Esophagus squamous epithelium (tissue), 5 donors: Measurements from ENCODE around the gene YIPF2. TPM values are rescaled to one million over a fixed set of nuclear protein-coding genes. Genes with fewer than 3 reads are reported as not detected.
"Not testable (repeated sequence)": the region's sequence is repeated elsewhere in the genome, so short reads cannot be mapped to it uniquely, and the experiment has no call there.

ENCODE experiments used
- DNase-seq: peaks from one replicate; lab custom pipeline; 2025; lab: John Stamatoyannopoulos, UW
- H3K27ac ChIP-seq, 4 donors: fragments of 200-600 bp; sonication (generic); one replicate each; pipeline ENCODE4 v1.5.1; 2016 to 2019; ENCODE audit warnings: mild to moderate bottlenecking in 1 of 4
- H3K27me3 ChIP-seq, 4 donors: fragments of 200-600 bp; sonication (generic); 1 replicate in 3 of 4; 2 replicates in 1 of 4; pipeline versions ENCODE4 v1.5.1 to v1.6.0; 2017 to 2021; ENCODE audit warnings: antibody characterized with exemption in 1 of 4
- H3K36me3 ChIP-seq, 3 donors: fragments of 200-600 bp; sonication (generic); one replicate each; pipeline ENCODE4 v1.5.1; 2016 to 2019
- H3K4me1 ChIP-seq, 3 donors: fragments of 200-600 bp; sonication (generic); one replicate each; pipeline ENCODE4 v1.5.1; 2017 to 2019
- H3K4me3 ChIP-seq, 4 donors: fragments of 200-600 bp; sonication (generic); 1 replicate in 3 of 4; 2 replicates in 1 of 4; pipeline ENCODE4 v1.5.1; 2016 to 2019; ENCODE audit warnings: mild to moderate bottlenecking in 2 of 4, moderate library complexity in 1 of 4
- H3K9me3 ChIP-seq, 3 donors: fragments of 200-600 bp; sonication (generic); one replicate each; pipeline ENCODE4 v1.5.1; 2016 to 2019
- CTCF ChIP-seq, 6 experiments: fragments of 450-650 bp in 4 of 6; fragments of 200-600 bp in 2 of 6; sonication (generic) in 2 of 6; IDR thresholded peaks; one replicate each; pipeline ENCODE4 v1.5.1; 2016 to 2019; ENCODE audit warnings: antibody characterized with exemption in 6 of 6, mild to moderate bottlenecking in 4 of 6, moderate library complexity in 4 of 6
- POLR2A ChIP-seq, 4 donors: fragments of 450-650 bp; IDR thresholded peaks; one replicate each; pipeline ENCODE4 v1.6.1; 2017; ENCODE audit warnings: antibody characterized with exemption in 4 of 4, mild to moderate bottlenecking in 4 of 4, moderate library complexity in 3 of 4
- WGBS, 2 donors: methylation state at CpG; one replicate each; pipeline ENCODE4 v1.1.5; 2018; 5-methylcytosine and 5-hydroxymethylcytosine counted together
- intact Hi-C: fragments of 100-400 bp; cut with DNase I; formaldehyde crosslinking; loops from one replicate; pipeline ENCODE4 v1.15.0; 2022
- total RNA-seq, 4 donors: library from RNA; depleted of rRNA; stranded (reverse); fragments of >200 nt; gene quantifications; one replicate each; pipeline ENCODE4 v1.1.0, GENCODE V29; 2016
- donor health status: DM: yes; HTN: yes; CAD: no.

The YIPF2 gene
- total RNA-seq, 4 donors from 2014 or later: 39.6 to 63.2 (median 44.0) TPM

- no peaks in the 10 kb centered on the region for H3K36me3 ChIP-seq
- DNase-seq: no peak
- no peaks in the 10 kb centered on the region for H3K27me3 ChIP-seq
- H3K27ac ChIP-seq: peak overlapping the region; percentile 19 to 82 (median 48)
- TF ChIP-seq CTCF (IDR thresholded peaks at IDR 0.05): no peak
- no peak for TF ChIP-seq POLR2A (IDR thresholded peaks at IDR 0.05)
- H3K4me3 ChIP-seq: no peak overlapping the region
- 39 to 66% methylated on average over 6 of the region's 6 CpGs for WGBS, 2 donors
- no peaks in the 10 kb centered on the region for H3K9me3 ChIP-seq
- intact Hi-C loops: no loop called here
- H3K4me1 ChIP-seq: peaks cover 0 to 51% (median 13%) of the 10 kb centered on the region in 3 donors
These were observed 18.7 kb upstream of the YIPF2 start for GRCh38 chr19:10946958-10947657.

GRCh38 chr19:10945264-10945663, 16.8 kb upstream of the YIPF2 start:
- TF ChIP-seq POLR2A (IDR thresholded peaks at IDR 0.05): no peak
- no peak for TF ChIP-seq CTCF (IDR thresholded peaks at IDR 0.05)
- Histone ChIP-seq H3K9me3 (no peaks in the 10 kb centered on the region), H3K36me3 (no peaks in the 10 kb centered on the region), H3K4me3 (no peak overlapping the region), H3K27ac (no peak overlapping the region), H3K27me3 (no peaks in the 10 kb centered on the region), H3K4me1 (peaks cover 0 to 64% (median 16%) of the 10 kb centered on the region in 3 donors)
- intact Hi-C loops: no loop called here
- no peak for DNase-seq
- WGBS, 2 donors: 83 to 94% methylated on average over 4 of the region's 4 CpGs

DNA sequence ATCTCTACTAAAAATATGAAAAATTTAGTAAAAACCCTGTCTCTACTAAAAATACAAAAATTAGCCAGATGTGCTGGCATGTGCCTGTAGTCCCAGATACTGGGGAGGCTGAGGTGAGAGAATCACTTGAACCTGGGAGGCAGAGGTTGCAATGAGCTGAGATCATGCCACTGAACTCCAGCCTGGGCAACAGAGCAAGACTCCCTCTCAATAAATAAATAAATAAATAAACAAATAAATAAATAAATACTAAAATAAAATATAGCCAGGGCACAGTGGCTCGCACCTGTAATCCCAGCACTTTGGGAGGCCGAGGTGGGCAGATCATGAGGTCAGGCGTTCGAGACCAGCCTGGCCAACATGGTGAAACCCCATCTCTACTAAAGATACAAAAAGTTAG, 15.0 kb upstream of the YIPF2 start:
- WGBS, 2 donors: 85 to 96% methylated on average over 4 of the region's 4 CpGs
- H3K27ac ChIP-seq, DNase-seq, H3K4me3 ChIP-seq, H3K27me3 ChIP-seq, H3K36me3 ChIP-seq, H3K9me3 ChIP-seq, intact Hi-C loops: not testable (repeated sequence)
- peaks cover 0 to 74% (median 19%) of the 10 kb centered on the region in 3 donors for H3K4me1 ChIP-seq

- Histone ChIP-seq H3K27ac (peak overlapping the region in 2 of 4 donors; percentile 31 to 88), H3K4me1 (peaks cover 0 to 65% (median 11%) of the 10 kb centered on the region in 3 donors)
- WGBS, 2 donors: 60 to 69% methylated on average over 12 to 14 of the region's 14 CpGs
- intact Hi-C loops, H3K27me3 ChIP-seq, H3K36me3 ChIP-seq, H3K4me3 ChIP-seq, DNase-seq, H3K9me3 ChIP-seq: not testable (repeated sequence)
These were observed 13.2 kb upstream of the YIPF2 start for GRCh38 chr19:10941649-10942048.

GRCh38 chr19:10936661-10937084, 8.2 kb upstream of the YIPF2 start:
- Histone ChIP-seq H3K4me1 (peaks cover 0 to 50% (median 9%) of the 10 kb centered on the region in 3 donors), H3K36me3 (peaks cover 0 to 15% (median 9%) of the 10 kb centered on the region in 3 donors), H3K27ac (peak overlapping the region in 1 of 4 donors; percentile 29), H3K27me3 (no peaks in the 10 kb centered on the region), H3K4me3 (peak overlapping the region in 1 of 4 donors; percentile 29), H3K9me3 (no peaks in the 10 kb centered on the region)
- intact Hi-C loops: loop anchor here (10.0 kb wide), 1 partner anchor 98 kb away; no protein-coding TSS in a partner anchor
- no peak for DNase-seq
- WGBS, 2 donors: 3 to 4% methylated on average over 11 of the region's 11 CpGs
- TF ChIP-seq POLR2A (IDR thresholded peaks at IDR 0.05) (no peak), CTCF (IDR thresholded peaks at IDR 0.05) (peak in 5 of 6 experiments; percentile 62 to 72 (median 70))

GRCh38 chr19:10935371-10936059, 7.1 kb upstream of the YIPF2 start:
- Histone ChIP-seq H3K4me1 (peaks cover 0 to 50% (median 14%) of the 10 kb centered on the region in 3 donors), H3K9me3 (no peaks in the 10 kb centered on the region), H3K27ac (no peak overlapping the region), H3K27me3 (no peaks in the 10 kb centered on the region), H3K4me3 (no peak overlapping the region), H3K36me3 (peaks cover 0 to 25% (median 9%) of the 10 kb centered on the region in 3 donors)
- no peak for DNase-seq
- intact Hi-C loops: loop anchor here (10.0 kb wide), 1 partner anchor 99 kb away; no protein-coding TSS in a partner anchor
- TF ChIP-seq POLR2A (IDR thresholded peaks at IDR 0.05) (no peak), CTCF (IDR thresholded peaks at IDR 0.05) (no peak)
- WGBS, 2 donors: 89% methylated on average over 8 of the region's 9 CpGs
